Measurements from ENCODE around the gene STOM. TPM values are rescaled to one million over a fixed set of nuclear protein-coding genes. Genes with fewer than 3 reads are reported as not detected.

The STOM gene
- total RNA-seq, 1 donor from 2014 or later: 53.2 TPM

DNA sequence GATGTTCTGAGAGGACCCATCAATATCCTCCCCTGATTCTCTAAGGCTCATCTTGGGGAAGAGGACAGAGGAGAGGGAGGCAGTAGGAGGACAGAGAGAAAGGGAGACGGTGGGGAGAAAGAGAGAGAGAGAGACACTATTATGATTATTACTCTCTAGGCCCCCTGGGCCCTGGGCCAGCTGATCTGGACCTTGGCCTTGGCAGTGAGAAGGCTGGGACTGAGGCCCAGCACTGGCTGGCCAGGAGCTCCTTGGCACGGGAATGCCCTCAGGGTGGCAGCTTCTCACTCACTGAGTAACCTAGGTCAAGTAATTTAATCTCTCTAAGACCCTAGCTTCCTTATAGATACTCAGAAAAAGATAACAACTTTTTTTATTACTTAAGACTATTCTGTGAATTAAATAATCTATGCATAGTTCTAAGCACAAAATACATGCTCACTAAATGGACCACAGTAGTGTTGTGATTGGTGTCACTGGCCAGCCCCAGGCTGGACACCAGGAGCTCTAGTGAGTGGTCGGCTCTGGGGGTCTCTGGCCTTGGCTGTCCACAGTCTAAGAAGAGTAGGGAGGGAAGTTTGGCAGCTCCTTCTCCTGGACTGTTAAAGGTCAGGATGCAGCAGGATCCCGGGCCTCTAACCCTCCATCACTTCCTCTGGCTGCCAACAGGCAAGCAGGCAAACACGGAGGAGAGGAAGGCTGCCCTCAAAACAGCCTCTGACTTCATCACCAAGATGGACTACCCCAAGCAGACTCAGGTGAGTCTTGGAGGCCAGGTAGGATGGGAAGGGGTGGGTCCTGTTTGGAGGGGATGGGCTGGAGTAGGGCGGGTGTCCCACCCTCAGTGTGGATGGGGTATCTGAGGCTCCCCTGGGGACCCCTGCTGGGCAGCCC is 52.1 kb downstream of the STOM start:
- DNase-seq (ENCODE audit: extremely low spot score, unreplicated experiment): no peak
- H3K9me3 Mint-ChIP-seq (ENCODE audit: unreplicated experiment): no peaks in the 10 kb centered on the region
- peaks cover 43% of the 10 kb centered on the region for H3K36me3 Mint-ChIP-seq (ENCODE audit: unreplicated experiment)
- no peak overlapping the region for H3K4me3 Mint-ChIP-seq (ENCODE audit: unreplicated experiment)
- H3K4me1 Mint-ChIP-seq (ENCODE audit: unreplicated experiment): peaks cover 25% of the 10 kb centered on the region
- peak overlapping the region; percentile 78 for H3K27ac Mint-ChIP-seq (ENCODE audit: unreplicated experiment)
- H3K27me3 Mint-ChIP-seq (ENCODE audit: unreplicated experiment): no peaks in the 10 kb centered on the region
- TF ChIP-seq, protein P1, sequence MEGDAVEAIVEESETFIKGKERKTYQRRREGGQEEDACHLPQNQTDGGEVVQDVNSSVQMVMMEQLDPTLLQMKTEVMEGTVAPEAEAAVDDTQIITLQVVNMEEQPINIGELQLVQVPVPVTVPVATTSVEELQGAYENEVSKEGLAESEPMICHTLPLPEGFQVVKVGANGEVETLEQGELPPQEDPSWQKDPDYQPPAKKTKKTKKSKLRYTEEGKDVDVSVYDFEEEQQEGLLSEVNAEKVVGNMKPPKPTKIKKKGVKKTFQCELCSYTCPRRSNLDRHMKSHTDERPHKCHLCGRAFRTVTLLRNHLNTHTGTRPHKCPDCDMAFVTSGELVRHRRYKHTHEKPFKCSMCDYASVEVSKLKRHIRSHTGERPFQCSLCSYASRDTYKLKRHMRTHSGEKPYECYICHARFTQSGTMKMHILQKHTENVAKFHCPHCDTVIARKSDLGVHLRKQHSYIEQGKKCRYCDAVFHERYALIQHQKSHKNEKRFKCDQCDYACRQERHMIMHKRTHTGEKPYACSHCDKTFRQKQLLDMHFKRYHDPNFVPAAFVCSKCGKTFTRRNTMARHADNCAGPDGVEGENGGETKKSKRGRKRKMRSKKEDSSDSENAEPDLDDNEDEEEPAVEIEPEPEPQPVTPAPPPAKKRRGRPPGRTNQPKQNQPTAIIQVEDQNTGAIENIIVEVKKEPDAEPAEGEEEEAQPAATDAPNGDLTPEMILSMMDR (IDR thresholded peaks at IDR 0.05): no peak

DNA sequence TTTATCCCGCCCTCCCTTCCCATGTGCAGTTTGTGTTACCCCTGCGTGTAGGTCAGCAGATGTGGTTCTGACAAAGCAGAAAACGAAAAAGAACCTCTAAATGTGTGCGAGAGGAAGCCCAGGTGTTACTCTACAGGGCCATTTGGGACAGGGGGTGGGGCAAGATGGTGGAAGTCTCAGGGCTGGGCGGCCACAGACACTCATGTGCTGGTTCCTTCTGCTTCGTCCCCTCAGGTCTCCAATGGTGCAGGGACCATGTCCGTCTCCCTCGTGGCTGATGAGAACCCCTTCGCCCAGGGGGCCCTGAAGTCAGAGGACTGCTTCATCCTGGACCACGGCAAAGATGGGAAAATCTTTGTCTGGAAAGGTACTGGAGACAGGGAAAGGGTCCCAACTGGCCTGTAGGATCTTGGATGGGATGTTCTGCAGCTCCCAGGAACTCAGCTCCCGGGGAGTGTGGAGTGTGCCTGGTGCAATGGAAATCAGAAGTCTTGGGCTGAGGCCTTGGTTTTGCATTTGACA is 53.1 kb downstream of the STOM start:
- Mint-ChIP-seq H3K4me3 (ENCODE audit: unreplicated experiment) (no peak overlapping the region), H3K27ac (ENCODE audit: unreplicated experiment) (peak overlapping the region; percentile 41), H3K27me3 (ENCODE audit: unreplicated experiment) (no peaks in the 10 kb centered on the region), H3K36me3 (ENCODE audit: unreplicated experiment) (peaks cover 37% of the 10 kb centered on the region), H3K9me3 (ENCODE audit: unreplicated experiment) (no peaks in the 10 kb centered on the region), H3K4me1 (ENCODE audit: unreplicated experiment) (peaks cover 16% of the 10 kb centered on the region)
- no peak for DNase-seq (ENCODE audit: extremely low spot score, unreplicated experiment)
- TF ChIP-seq, protein P1 (IDR thresholded peaks at IDR 0.05): no peak

DNA sequence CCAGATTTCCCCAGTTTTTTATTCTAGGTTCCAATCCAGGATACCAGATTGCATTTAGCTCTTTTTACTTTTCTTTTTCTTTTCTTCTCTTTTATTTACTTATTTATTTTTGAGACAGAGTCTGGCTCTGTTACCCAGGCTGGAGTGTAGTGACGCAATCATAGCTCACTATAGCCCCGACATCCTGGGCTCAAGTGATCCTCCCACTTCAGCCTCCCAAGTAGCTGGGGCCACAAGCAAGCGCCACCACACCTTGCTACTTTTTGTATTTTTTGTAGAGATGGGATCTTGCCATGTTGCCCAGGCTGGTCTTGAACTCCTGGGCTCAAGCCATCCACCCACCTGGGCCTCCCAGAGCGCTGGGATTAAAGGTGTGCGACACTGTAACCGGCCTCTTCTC is 53.7 kb downstream of the STOM start:
- no peaks in the 10 kb centered on the region for H3K27me3 Mint-ChIP-seq (ENCODE audit: unreplicated experiment)
- no peak for DNase-seq (ENCODE audit: extremely low spot score, unreplicated experiment)
- peaks cover 16% of the 10 kb centered on the region for H3K4me1 Mint-ChIP-seq (ENCODE audit: unreplicated experiment)
- TF ChIP-seq, protein P1 (IDR thresholded peaks at IDR 0.05): no peak
- H3K36me3 Mint-ChIP-seq (ENCODE audit: unreplicated experiment): peaks cover 41% of the 10 kb centered on the region
- no peak overlapping the region for H3K4me3 Mint-ChIP-seq (ENCODE audit: unreplicated experiment)
- no peak overlapping the region for H3K27ac Mint-ChIP-seq (ENCODE audit: unreplicated experiment)
- H3K9me3 Mint-ChIP-seq (ENCODE audit: unreplicated experiment): no peaks in the 10 kb centered on the region

DNA sequence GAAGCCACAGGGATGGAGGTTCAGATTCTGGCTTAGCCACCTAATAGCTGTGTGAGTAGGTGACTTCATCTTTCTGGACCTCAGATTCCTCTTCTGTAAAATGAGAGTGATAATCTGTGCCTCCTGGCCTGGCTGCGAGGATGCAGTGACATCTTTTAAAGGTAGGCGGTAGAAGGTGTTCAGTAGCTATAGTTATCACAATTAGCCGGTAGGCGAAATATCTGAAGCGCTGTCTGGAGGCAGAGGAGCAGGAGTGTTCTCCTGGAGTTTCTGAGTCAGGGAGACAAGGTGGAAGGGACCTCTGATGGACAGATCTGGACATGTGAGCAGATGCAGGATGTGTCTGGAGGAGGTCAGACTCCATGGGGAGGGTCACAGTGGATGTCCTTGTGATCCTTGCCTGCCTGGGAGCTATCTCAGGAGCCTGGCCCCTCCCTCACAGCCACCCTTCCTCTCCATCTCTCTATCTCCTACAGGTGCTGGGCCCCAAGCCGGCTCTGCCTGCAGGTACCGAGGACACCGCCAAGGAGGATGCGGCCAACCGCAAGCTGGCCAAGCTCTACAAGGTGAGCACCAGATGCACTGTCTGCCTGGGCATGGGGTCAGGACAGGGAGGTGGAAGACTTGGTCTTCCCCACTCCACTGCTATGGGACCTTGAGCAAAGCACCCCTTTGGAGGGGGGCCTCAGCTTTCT is 56.4 kb downstream of the STOM start:
- no peak overlapping the region for H3K27ac Mint-ChIP-seq (ENCODE audit: unreplicated experiment)
- peaks cover 51% of the 10 kb centered on the region for H3K36me3 Mint-ChIP-seq (ENCODE audit: unreplicated experiment)
- no peaks in the 10 kb centered on the region for H3K9me3 Mint-ChIP-seq (ENCODE audit: unreplicated experiment)
- peaks cover 5% of the 10 kb centered on the region for H3K4me1 Mint-ChIP-seq (ENCODE audit: unreplicated experiment)
- H3K4me3 Mint-ChIP-seq (ENCODE audit: unreplicated experiment): no peak overlapping the region
- no peak for DNase-seq (ENCODE audit: extremely low spot score, unreplicated experiment)
- H3K27me3 Mint-ChIP-seq (ENCODE audit: unreplicated experiment): no peaks in the 10 kb centered on the region
- TF ChIP-seq, protein P1 (IDR thresholded peaks at IDR 0.05): no peak

DNA sequence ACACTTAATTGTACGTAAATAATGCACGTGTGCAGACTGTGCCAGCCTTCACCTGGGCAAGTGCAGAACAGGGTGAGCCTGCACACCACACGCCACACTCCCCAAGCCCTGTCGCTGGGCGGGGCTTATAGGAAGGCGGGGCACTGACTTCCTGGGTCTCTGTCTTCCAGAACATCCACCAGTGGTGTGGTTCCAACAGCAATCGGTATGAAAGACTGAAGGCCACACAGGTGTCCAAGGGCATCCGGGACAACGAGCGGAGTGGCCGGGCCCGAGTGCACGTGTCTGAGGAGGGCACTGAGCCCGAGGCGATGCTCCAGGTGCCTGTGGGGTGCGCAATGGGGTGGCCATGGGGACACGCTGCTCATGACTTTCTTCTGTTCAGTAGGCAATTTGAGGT is 57.9 kb downstream of the STOM start:
- TF ChIP-seq, protein P1 (IDR thresholded peaks at IDR 0.05): no peak
- Mint-ChIP-seq H3K4me3 (ENCODE audit: unreplicated experiment) (no peak overlapping the region), H3K4me1 (ENCODE audit: unreplicated experiment) (no peaks in the 10 kb centered on the region), H3K36me3 (ENCODE audit: unreplicated experiment) (peaks cover 52% of the 10 kb centered on the region), H3K27me3 (ENCODE audit: unreplicated experiment) (no peaks in the 10 kb centered on the region), H3K27ac (ENCODE audit: unreplicated experiment) (no peak overlapping the region), H3K9me3 (ENCODE audit: unreplicated experiment) (no peaks in the 10 kb centered on the region)
- no peak for DNase-seq (ENCODE audit: extremely low spot score, unreplicated experiment)
